ENCODE results near the gene PERCC1. TPM values are rescaled to one million over a fixed set of nuclear protein-coding genes. Genes with fewer than 3 reads are reported as not detected.
A peak's percentile ranks its signal among the peaks of the same experiment; 100 is the strongest.
"Not testable (repeated sequence)": the region's sequence is repeated elsewhere in the genome, so short reads cannot be mapped to it uniquely, and the experiment has no call there.

Gene PERCC1
- total RNA-seq, 1 experiment from 2014 or later = not detected

DNA sequence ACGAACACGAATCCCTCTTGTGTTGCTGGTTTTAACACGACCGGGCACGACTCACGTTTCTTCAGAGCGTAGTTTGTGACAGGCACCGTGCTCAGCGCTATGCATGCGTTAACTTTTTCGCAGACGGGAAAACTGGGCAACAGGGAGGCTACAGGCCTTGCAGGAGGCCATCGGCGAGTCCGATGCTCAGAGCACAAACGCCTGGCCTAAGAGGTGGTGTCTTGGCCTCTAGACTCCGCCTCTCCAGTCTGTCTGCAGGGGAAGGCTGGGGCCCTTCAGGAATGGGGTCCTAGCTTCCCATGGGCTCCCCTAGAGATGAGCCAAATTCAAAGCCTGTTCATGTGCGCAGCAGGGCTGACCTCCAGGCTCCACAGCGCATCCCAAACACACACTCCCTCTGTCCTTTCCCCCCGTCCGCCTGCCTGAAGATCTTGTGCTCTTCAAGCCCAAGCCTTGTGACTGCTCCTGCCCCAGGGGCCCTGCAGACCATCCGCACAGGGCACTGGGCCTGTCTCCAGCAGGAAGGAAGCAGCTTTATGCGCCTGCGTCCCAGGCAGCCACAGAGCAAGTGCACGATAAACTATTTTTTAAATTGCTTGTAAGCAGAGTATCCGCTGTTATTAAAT is 40.8 kb downstream of the PERCC1 start:
- in situ Hi-C loops (cut with HindIII; ENCODE audit: low pct_unique_long_range_greater_than_20kb, low sequenced_read_pairs) = no loop called here
- DNase-seq (ENCODE audit: low read depth, low spot score) = peak; percentile 96

DNA sequence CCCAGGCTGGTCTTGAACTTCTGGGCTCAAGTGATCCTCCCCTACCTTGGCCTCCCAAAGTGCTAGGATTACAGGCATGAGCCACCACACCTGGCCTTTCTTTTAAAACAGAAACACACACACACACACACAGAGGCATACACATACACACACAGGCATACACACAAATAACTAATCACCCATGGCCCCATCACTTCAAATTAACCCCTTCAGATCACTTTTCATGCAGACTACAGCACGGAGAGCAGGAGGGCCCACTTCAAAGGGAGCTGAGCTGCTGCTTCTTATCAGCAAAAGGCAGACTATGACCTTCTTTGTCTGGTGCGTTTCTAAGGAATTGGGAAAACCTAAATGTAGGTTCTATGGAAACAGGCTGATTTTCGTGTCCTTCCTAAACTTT is 42.1 kb downstream of the PERCC1 start:
- in situ Hi-C loops (cut with HindIII; ENCODE audit: low pct_unique_long_range_greater_than_20kb, low sequenced_read_pairs) = no loop called here

DNA sequence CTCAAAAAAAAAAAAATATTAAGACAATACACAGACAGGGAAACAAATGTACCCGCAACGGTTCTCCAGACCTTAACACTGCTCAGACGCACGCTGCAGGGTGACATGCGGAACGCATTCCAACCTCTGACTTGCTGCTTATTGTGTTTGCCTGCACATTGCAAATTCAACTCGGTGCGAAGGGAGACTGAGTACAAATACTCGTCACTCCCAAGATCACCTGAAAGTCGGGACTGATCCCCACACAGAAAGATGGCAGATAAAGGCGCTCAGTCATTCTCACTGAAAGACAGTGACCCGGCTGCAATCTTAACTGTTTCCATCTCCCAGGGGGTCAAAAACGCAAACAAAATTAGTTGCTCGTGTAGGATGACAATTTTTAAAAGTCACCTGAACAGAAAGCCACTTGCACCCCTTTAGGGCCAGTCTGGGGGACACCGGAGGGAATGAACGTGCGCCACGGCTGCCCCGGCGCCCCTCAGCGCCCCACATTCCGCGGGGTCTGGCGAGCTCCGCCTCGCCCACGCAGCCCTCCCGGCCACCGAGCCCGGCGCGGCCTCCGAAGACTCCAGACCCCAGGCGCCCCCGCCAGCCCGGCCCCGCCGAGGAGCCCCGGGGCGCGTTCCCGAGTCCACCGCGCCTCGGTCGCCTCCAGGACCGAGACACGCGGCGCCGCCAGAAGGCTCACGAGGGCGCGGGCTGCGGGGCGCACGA is 43.4 kb downstream of the PERCC1 start:
- DNase-seq (ENCODE audit: low read depth, low spot score) = no peak
- in situ Hi-C loops (cut with HindIII; ENCODE audit: low pct_unique_long_range_greater_than_20kb, low sequenced_read_pairs) = no loop called here

More for the DNA sequence above, 42.1 kb downstream of the PERCC1 start:
- peak; percentile 37 for DNase-seq (ENCODE audit: low read depth, low spot score)

GRCh38 chr16:1474796-1475551 is 44.1 kb downstream of the PERCC1 start, which contains the start of gene CLCN7:
Gene CLCN7, minus strand, starts transcription at chr16:1475028. Its CDS starts 54 bp downstream, at chr16:1474974.
- in situ Hi-C loops (cut with HindIII; ENCODE audit: low pct_unique_long_range_greater_than_20kb, low sequenced_read_pairs) = no loop called here
- peak; percentile 68 for DNase-seq (ENCODE audit: low read depth, low spot score)

- in situ Hi-C loops (cut with HindIII; ENCODE audit: low pct_unique_long_range_greater_than_20kb, low sequenced_read_pairs) = no loop called here
- no peak for DNase-seq (ENCODE audit: low read depth, low spot score)
Measured at GRCh38 chr16:1475552-1476114, 44.8 kb downstream of the PERCC1 start.

GRCh38 chr16:1477033-1477432 is 46.2 kb downstream of the PERCC1 start:
- in situ Hi-C loops (cut with HindIII; ENCODE audit: low pct_unique_long_range_greater_than_20kb, low sequenced_read_pairs) = no loop called here
- DNase-seq (ENCODE audit: low read depth, low spot score) = no peak

DNA sequence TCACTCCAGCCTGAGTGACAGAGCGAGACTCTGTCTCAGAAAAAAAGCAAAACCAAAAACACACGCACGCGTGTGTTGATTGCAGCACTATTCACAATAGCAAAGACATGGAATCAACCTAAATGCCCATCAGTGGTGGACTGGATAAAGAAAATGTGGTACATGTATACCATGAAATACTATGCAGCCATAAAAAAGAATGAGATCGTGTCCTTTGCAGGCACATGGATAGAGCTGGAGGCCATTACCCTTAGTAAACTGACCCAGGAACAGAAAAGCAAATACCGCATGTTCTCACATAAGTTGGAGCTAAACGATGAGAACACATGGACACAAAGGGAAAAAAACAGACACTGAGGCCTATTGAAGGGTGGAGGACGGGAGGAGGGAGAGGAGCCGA is 48.1 kb downstream of the PERCC1 start:
- DNase-seq (ENCODE audit: low read depth, low spot score); in situ Hi-C loops (cut with HindIII; ENCODE audit: low pct_unique_long_range_greater_than_20kb, low sequenced_read_pairs): not testable (repeated sequence)

GRCh38 chr16:1481906-1482835 is 51.3 kb downstream of the PERCC1 start:
- no peak for DNase-seq (ENCODE audit: low read depth, low spot score)

More at GRCh38 chr16:1481906-1482835, 51.3 kb downstream of the PERCC1 start:
- in situ Hi-C loops (cut with HindIII; ENCODE audit: low pct_unique_long_range_greater_than_20kb, low sequenced_read_pairs) = no loop called here

Other genes with a start within 250 kb of the PERCC1 start
- not detected in 2 replicates for gene TPSG1, start 205.8 kb upstream of the PERCC1 start, total RNA-seq (2014; rRNA removed; shearing (Covaris generic))
- not detected in 2 replicates for gene TPSB2, start 200.9 kb upstream of the PERCC1 start, total RNA-seq (2014; rRNA removed; shearing (Covaris generic))
- not detected in 2 replicates for gene TPSAB1, start 190.4 kb upstream of the PERCC1 start, total RNA-seq (2014; rRNA removed; shearing (Covaris generic))
- gene TPSD1, start 175.0 kb upstream of the PERCC1 start, total RNA-seq (2014; rRNA removed; shearing (Covaris generic)) = not detected in 2 replicates
- 55.2 TPM in 2 replicates for gene UBE2I, start 121.4 kb upstream of the PERCC1 start, total RNA-seq (2014; rRNA removed; shearing (Covaris generic))
- 1.2 and 3.0 TPM in 2 replicates for gene BAIAP3, start 97.4 kb upstream of the PERCC1 start, total RNA-seq (2014; rRNA removed; shearing (Covaris generic))
- gene TSR3, start 79.2 kb upstream of the PERCC1 start, total RNA-seq (2014; rRNA removed; shearing (Covaris generic)) = 68.1 and 70.0 TPM in 2 replicates
- gene GNPTG, start 79.1 kb upstream of the PERCC1 start, total RNA-seq (2014; rRNA removed; shearing (Covaris generic)) = 102 and 110 TPM in 2 replicates
- 7.8 and 8.0 TPM in 2 replicates for gene UNKL, start 16.4 kb upstream of the PERCC1 start, total RNA-seq (2014; rRNA removed; shearing (Covaris generic))
- 15.1 and 18.0 TPM in 2 replicates for gene UQCC4, start 10.3 kb upstream of the PERCC1 start, total RNA-seq (2014; rRNA removed; shearing (Covaris generic))
- gene CCDC154, start 13.5 kb downstream of the PERCC1 start, total RNA-seq (2014; rRNA removed; shearing (Covaris generic)) = 0.40 and 1.0 TPM in 2 replicates
- 277 and 308 TPM in 2 replicates for gene CLCN7, start 44.0 kb downstream of the PERCC1 start, total RNA-seq (2014; rRNA removed; shearing (Covaris generic))
- not detected in 2 replicates for gene PTX4, start 57.9 kb downstream of the PERCC1 start, total RNA-seq (2014; rRNA removed; shearing (Covaris generic))
- gene TELO2, start 62.3 kb downstream of the PERCC1 start, total RNA-seq (2014; rRNA removed; shearing (Covaris generic)) = 9.5 and 9.8 TPM in 2 replicates
- not detected in 2 replicates for gene TMEM204, start 102.6 kb downstream of the PERCC1 start, total RNA-seq (2014; rRNA removed; shearing (Covaris generic))
- 4.9 and 6.7 TPM in 2 replicates for gene IFT140, start 181.0 kb downstream of the PERCC1 start, total RNA-seq (2014; rRNA removed; shearing (Covaris generic))
- gene CRAMP1, start 181.3 kb downstream of the PERCC1 start, total RNA-seq (2014; rRNA removed; shearing (Covaris generic)) = 4.7 and 5.4 TPM in 2 replicates
- 45.5 and 48.5 TPM in 2 replicates for gene JPT2, start 247.2 kb downstream of the PERCC1 start, total RNA-seq (2014; rRNA removed; shearing (Covaris generic))

All from SK-MEL-5 (cell line).